ENCODE measurements around the gene MAP3K14.
A peak's percentile ranks its signal among the peaks of the same experiment; 100 is the strongest.

The MAP3K14 gene

DNA sequence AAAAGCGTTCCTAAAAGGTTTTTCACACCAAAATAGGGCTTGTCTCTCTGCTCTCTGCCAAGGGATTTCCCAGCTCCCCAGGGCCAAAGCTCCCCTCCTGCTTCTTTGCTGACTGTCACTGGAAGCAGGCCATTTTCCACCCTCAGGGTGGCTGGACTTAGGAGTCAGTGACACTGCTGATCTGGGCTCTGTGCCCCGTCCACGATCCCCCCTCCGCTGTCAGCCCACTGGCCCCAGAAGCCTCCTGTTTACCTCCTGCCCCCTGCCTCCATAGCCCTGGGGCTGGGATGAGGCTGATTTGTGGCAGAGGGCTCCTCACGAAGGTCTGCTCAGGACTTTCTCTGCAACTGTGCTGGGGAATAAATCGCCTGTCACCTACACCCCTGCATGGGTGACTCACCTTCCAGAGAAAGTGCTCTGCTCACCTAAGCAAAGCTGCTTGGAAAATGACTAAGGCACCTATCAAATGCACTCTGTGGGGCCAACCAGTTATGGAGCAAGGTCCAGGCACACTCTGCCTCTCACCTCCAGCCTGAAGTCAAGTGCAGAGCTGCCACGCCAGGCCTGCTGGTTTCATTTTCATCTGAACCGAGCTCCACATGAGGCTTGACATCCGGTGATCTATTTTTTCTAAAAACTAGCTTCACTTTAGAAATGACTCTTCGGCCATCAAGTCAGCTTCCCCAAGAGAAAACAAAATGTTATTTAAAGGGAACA, 4.9 kb downstream of the MAP3K14 start:
- TF ChIP-seq CREB1 (IDR thresholded peaks at IDR 0.05; ENCODE audit: low read depth), result no peak
- no peak for TF ChIP-seq TEAD4 (IDR thresholded peaks at IDR 0.05)
- TF ChIP-seq EGR1 (IDR thresholded peaks at IDR 0.05), result no peak
- TF ChIP-seq FOXM1 (IDR thresholded peaks at IDR 0.05; ENCODE audit: borderline replicate concordance, low read depth), result no peak
- TF ChIP-seq, protein P1, sequence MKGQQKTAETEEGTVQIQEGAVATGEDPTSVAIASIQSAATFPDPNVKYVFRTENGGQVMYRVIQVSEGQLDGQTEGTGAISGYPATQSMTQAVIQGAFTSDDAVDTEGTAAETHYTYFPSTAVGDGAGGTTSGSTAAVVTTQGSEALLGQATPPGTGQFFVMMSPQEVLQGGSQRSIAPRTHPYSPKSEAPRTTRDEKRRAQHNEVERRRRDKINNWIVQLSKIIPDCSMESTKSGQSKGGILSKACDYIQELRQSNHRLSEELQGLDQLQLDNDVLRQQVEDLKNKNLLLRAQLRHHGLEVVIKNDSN (IDR thresholded peaks at IDR 0.05), result no peak
- TF ChIP-seq TCF12 (IDR thresholded peaks at IDR 0.05; ENCODE audit: low read depth), result no peak
- no peak for TF ChIP-seq TAF1 (IDR thresholded peaks at IDR 0.05; ENCODE audit: low read depth)
- no peak for TF ChIP-seq CEBPB (IDR thresholded peaks at IDR 0.05)
- TF ChIP-seq, protein P2, sequence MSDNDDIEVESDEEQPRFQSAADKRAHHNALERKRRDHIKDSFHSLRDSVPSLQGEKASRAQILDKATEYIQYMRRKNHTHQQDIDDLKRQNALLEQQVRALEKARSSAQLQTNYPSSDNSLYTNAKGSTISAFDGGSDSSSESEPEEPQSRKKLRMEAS (IDR thresholded peaks at IDR 0.05), result no peak
- TF ChIP-seq RAD21 (IDR thresholded peaks at IDR 0.05; ENCODE audit: low read depth), result no peak
- TF ChIP-seq, protein P3, sequence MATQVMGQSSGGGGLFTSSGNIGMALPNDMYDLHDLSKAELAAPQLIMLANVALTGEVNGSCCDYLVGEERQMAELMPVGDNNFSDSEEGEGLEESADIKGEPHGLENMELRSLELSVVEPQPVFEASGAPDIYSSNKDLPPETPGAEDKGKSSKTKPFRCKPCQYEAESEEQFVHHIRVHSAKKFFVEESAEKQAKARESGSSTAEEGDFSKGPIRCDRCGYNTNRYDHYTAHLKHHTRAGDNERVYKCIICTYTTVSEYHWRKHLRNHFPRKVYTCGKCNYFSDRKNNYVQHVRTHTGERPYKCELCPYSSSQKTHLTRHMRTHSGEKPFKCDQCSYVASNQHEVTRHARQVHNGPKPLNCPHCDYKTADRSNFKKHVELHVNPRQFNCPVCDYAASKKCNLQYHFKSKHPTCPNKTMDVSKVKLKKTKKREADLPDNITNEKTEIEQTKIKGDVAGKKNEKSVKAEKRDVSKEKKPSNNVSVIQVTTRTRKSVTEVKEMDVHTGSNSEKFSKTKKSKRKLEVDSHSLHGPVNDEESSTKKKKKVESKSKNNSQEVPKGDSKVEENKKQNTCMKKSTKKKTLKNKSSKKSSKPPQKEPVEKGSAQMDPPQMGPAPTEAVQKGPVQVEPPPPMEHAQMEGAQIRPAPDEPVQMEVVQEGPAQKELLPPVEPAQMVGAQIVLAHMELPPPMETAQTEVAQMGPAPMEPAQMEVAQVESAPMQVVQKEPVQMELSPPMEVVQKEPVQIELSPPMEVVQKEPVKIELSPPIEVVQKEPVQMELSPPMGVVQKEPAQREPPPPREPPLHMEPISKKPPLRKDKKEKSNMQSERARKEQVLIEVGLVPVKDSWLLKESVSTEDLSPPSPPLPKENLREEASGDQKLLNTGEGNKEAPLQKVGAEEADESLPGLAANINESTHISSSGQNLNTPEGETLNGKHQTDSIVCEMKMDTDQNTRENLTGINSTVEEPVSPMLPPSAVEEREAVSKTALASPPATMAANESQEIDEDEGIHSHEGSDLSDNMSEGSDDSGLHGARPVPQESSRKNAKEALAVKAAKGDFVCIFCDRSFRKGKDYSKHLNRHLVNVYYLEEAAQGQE (IDR thresholded peaks at IDR 0.05; ENCODE audit: low read depth), result no peak
- TF ChIP-seq EP300 (IDR thresholded peaks at IDR 0.05; ENCODE audit: borderline replicate concordance), result no peak
- no peak for TF ChIP-seq ZBTB7A (IDR thresholded peaks at IDR 0.05; ENCODE audit: low read depth)
- TF ChIP-seq NFIC (IDR thresholded peaks at IDR 0.05), result no peak
- TF ChIP-seq YY1 (IDR thresholded peaks at IDR 0.05; ENCODE audit: low read depth), result no peak

DNA sequence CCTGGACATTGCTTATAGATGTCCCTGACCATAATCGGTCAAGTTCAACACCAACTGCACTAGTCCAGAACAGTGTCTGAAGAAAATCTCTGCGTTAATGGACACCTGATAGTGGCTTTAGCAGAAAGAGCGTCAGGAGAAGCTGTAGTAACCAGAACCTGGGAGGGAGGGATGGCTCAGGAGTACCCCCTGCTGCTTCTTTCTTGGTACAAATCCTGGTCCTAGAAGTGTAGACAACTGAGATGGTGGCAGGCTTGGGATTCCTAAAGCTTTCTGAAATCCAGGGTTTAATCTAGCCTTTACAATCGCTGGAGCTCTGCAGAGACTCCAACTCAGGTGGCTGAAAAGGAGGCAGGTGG, 5.4 kb downstream of the MAP3K14 start:
- TF ChIP-seq TCF12 (IDR thresholded peaks at IDR 0.05; ENCODE audit: low read depth) (no peak), EP300 (IDR thresholded peaks at IDR 0.05; ENCODE audit: borderline replicate concordance) (no peak)

DNA sequence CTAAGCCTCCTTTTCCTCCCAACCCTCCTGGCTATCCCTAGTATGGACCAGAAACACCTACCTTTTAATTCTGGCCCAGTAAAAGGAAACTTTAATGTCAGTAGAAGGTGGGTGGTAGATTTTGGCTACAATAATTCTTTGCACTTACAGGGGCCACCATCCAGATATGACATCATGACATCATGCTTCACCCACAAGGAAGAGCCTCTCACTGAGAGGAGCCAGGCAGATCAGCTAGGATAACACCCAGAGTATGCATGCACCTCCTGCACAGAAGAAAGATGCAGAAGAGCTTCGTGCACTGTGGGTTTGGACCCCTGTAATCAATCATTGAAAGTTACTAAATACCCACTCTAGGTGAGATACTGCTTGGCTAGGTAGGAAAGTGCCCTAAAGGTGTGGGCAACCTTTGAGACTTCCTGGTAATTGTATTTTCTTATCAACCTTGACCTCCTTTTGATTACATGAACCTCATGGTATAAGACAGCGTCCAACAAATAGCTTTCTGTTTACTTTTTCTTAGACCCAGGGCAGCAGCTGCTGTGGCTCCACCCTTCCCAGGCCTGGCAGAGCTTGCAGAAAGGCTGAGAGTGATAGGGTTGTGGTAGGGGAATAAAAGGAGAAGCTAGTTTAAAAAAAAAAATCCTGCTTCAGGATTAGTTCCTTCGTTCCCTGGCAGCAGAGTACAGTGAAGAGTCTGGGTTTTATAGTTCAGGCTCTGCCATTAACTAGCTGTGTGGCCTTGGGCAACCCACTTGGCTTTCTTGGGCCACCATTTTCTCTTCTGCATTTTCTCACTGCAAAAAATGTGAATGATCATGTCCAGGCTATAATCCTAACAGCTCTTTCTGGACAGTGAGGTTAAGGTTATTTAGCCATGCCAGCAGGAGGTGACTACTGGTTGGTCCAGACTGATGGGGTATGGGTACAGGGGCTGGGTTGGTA, 6.2 kb downstream of the MAP3K14 start:
- TF ChIP-seq, protein P1 (IDR thresholded peaks at IDR 0.05), result no peak
- no peak for TF ChIP-seq YY1 (IDR thresholded peaks at IDR 0.05; ENCODE audit: low read depth)
- TF ChIP-seq ZBTB7A (IDR thresholded peaks at IDR 0.05; ENCODE audit: low read depth), result no peak
- no peak for TF ChIP-seq EGR1 (IDR thresholded peaks at IDR 0.05)
- TF ChIP-seq CEBPB (IDR thresholded peaks at IDR 0.05), result no peak
- TF ChIP-seq RAD21 (IDR thresholded peaks at IDR 0.05; ENCODE audit: low read depth), result no peak
- TF ChIP-seq, protein P3 (IDR thresholded peaks at IDR 0.05; ENCODE audit: low read depth), result no peak
- TF ChIP-seq NFIC (IDR thresholded peaks at IDR 0.05), result no peak
- no peak for TF ChIP-seq FOXM1 (IDR thresholded peaks at IDR 0.05; ENCODE audit: borderline replicate concordance, low read depth)

GRCh38 chr17:45309400-45309799, 7.4 kb downstream of the MAP3K14 start:
- TF ChIP-seq TCF12 (IDR thresholded peaks at IDR 0.05; ENCODE audit: low read depth) (no peak), YY1 (IDR thresholded peaks at IDR 0.05; ENCODE audit: low read depth) (no peak), CREB1 (IDR thresholded peaks at IDR 0.05; ENCODE audit: low read depth) (no peak), EGR1 (IDR thresholded peaks at IDR 0.05) (no peak)
- TF ChIP-seq, protein P1 (IDR thresholded peaks at IDR 0.05), result peak; percentile 8; the same call in 1 of the 2 replicates

- TF ChIP-seq TEAD4 (IDR thresholded peaks at IDR 0.05) (no peak), TCF12 (IDR thresholded peaks at IDR 0.05; ENCODE audit: low read depth) (no peak), EGR1 (IDR thresholded peaks at IDR 0.05) (no peak), EP300 (IDR thresholded peaks at IDR 0.05; ENCODE audit: borderline replicate concordance) (no peak), CEBPB (IDR thresholded peaks at IDR 0.05) (no peak), ZBTB7A (IDR thresholded peaks at IDR 0.05; ENCODE audit: low read depth) (no peak)
- TF ChIP-seq, protein P3 (IDR thresholded peaks at IDR 0.05; ENCODE audit: low read depth), result no peak
- TF ChIP-seq, protein P1 (IDR thresholded peaks at IDR 0.05), result no peak
These were observed 8.0 kb downstream of the MAP3K14 start for GRCh38 chr17:45308840-45309239.

Data from Ishikawa (cell line).